GM12878 (cell line): ENCODE measurements around the gene UBE2D1. TPM values are rescaled to one million over a fixed set of nuclear protein-coding genes. Genes with fewer than 3 reads are reported as not detected.

ENCODE experiments used
- ATAC-seq: fragments of 200-7000 bp; cut with Tn5 transposase; 3 replicates; pipeline ENCODE4 v1.9.1; 2020; ENCODE audit warnings: mild to moderate bottlenecking, moderate library complexity
- BruUV-seq: library from RNA; stranded (reverse); fragments of 400-500 nt; replicated peaks from 2 replicates; lab custom pipeline; 2021; lab: Mats Ljungman, UMichigan
- CTCF ChIA-PET: fragments of 300-600 bp; sonication (Branson Sonifier 250); formaldehyde crosslinking; extraction: SDS; loops from one replicate; lab custom pipeline; 2021; ENCODE audit warnings: inconsistent platforms; lab: Yijun Ruan, JAX
- POLR2A ChIA-PET: fragments of 350-600 bp; formaldehyde crosslinking; extraction: SDS; loops from one replicate; lab custom pipeline; 2021; ENCODE audit warnings: inconsistent platforms; lab: Charles Lee
- RAD21 ChIA-PET: fragments of 300-600 bp; sonication (Branson Sonifier 250); formaldehyde crosslinking; loops from one replicate; lab custom pipeline; 2023; ENCODE audit warnings: antibody characterized with exemption; ENCODE audit not compliant: unreplicated experiment; lab: Charles Lee
- SMC1A ChIA-PET: fragments of 300-600 bp; sonication (Branson Sonifier 250); formaldehyde crosslinking; loops from one replicate; lab custom pipeline; 2023; ENCODE audit not compliant: unreplicated experiment, uncharacterized antibody; lab: Charles Lee
- DNase-seq: peaks from one replicate; pipeline ENCODE4 v3.0.0-alpha.2; 2011; ENCODE audit warnings: low read depth, low spot score
- FAIRE-seq: peaks from 3 replicates; lab custom pipeline; 2011; peaks lifted over from hg19 to GRCh38; lab: Jason Lieb, UNC
- H2AFZ ChIP-seq: 2 replicates; pipeline ENCODE4 v1.6.0; 2011; ENCODE audit warnings: low read depth, low read length, control low read depth; ENCODE audit not compliant: control insufficient read depth
- H3K27ac ChIP-seq: 2 replicates; pipeline ENCODE4 v1.5.1; 2011; ENCODE audit warnings: control low read depth; ENCODE audit not compliant: control insufficient read depth, insufficient read depth
- H3K27me3 ChIP-seq, 2 experiments: replicated peaks in 1 of 2; 2 replicates each; pipeline versions ENCODE4 v1.6.0 to v1.6.1; 2011; ENCODE audit warnings: low read length in 1 of 2; ENCODE audit not compliant: control insufficient read depth in 2 of 2, insufficient read depth in 2 of 2
- H3K36me3 ChIP-seq, 2 experiments: 2 replicates each; pipeline ENCODE4 v1.5.1; 2011; ENCODE audit warnings: low read length in 1 of 2; ENCODE audit not compliant: control insufficient read depth in 2 of 2, insufficient read depth in 2 of 2
- H3K4me1 ChIP-seq: 2 replicates; pipeline ENCODE4 v1.6.1; 2011; ENCODE audit warnings: mild to moderate bottlenecking, low read length, moderate library complexity, mixed read lengths; ENCODE audit not compliant: control insufficient read depth, insufficient read depth
- H3K4me2 ChIP-seq: 2 replicates; pipeline ENCODE4 v1.6.0; 2011; ENCODE audit warnings: control low read depth; ENCODE audit not compliant: control insufficient read depth, insufficient read depth
- H3K4me3 ChIP-seq: fragments of 200-600 bp; sonication (generic); 2 replicates; pipeline ENCODE4 v1.5.1; 2016
- H3K79me2 ChIP-seq: 2 replicates; pipeline ENCODE4 v1.6.0; 2011; ENCODE audit warnings: low read length; ENCODE audit not compliant: control insufficient read depth, insufficient read depth
- H3K9ac ChIP-seq: 2 replicates; pipeline ENCODE4 v1.8.0; 2011; ENCODE audit warnings: low read length, control low read depth, mixed read lengths; ENCODE audit not compliant: control insufficient read depth, insufficient read depth
- H3K9me3 ChIP-seq: replicated peaks from 3 replicates; pipeline ENCODE4 v1.5.1; 2011; ENCODE audit warnings: mild to moderate bottlenecking, low read length; ENCODE audit not compliant: control insufficient read depth, insufficient read depth
- H4K20me1 ChIP-seq: 2 replicates; pipeline ENCODE4 v1.6.0; 2011; ENCODE audit not compliant: control insufficient read depth, insufficient read depth
- ASH2L ChIP-seq: fragments of 300-600, 200-600 bp; sonication (generic); IDR thresholded peaks from 2 replicates; pipeline ENCODE4 v1.6.1; 2017; ENCODE audit warnings: low read depth, mild to moderate bottlenecking, borderline replicate concordance
- ETV6 ChIP-seq, 2 experiments: fragments of 450-650 bp in 1 of 2; IDR thresholded peaks in 1 of 2; conservative IDR thresholded peaks in 1 of 2; 2 replicates each; pipeline ENCODE4 v1.6.1; 2014; ENCODE audit warnings: antibody characterized with exemption in 1 of 2, borderline replicate concordance in 1 of 2, low read depth in 1 of 2, mild to moderate bottlenecking in 1 of 2, moderate library complexity in 1 of 2
- FOS ChIP-seq: IDR thresholded peaks from 3 replicates; pipeline ENCODE4 v1.6.1; 2011; ENCODE audit warnings: borderline replicate concordance; ENCODE audit not compliant: insufficient read length; ENCODE audit errors: extremely low read depth
- IKZF2 ChIP-seq, 2 experiments: fragments of 450-650 bp; IDR thresholded peaks; 2 replicates each; pipeline ENCODE4 v1.6.1; 2017; ENCODE audit warnings: mild to moderate bottlenecking in 2 of 2, moderate library complexity in 2 of 2
- PAX5 ChIP-seq: IDR thresholded peaks from 2 replicates; pipeline ENCODE4 v1.6.1; 2011; ENCODE audit warnings: low read depth, low read length, borderline replicate concordance
- SMARCA5 ChIP-seq: fragments of 450-650 bp; IDR thresholded peaks from 2 replicates; pipeline ENCODE4 v1.6.1; 2017; ENCODE audit warnings: mild to moderate bottlenecking
- ZBED1 ChIP-seq: IDR thresholded peaks from 2 replicates; pipeline ENCODE4 v1.6.1; 2016; ENCODE audit warnings: borderline replicate concordance
- ZNF687 ChIP-seq: fragments of 450-650 bp; IDR thresholded peaks from 2 replicates; pipeline ENCODE4 v1.6.1; 2017; ENCODE audit warnings: mild to moderate bottlenecking, moderate library complexity
- in situ Hi-C: fragments of 300-500 bp; cut with MboI; formaldehyde crosslinking; loops from 9 replicates; pipeline ENCODE4 v1.14.3; 2018; ENCODE audit warnings: mixed read lengths
- intact Hi-C: fragments of 100-400 bp; cut with micrococcal nuclease; formaldehyde crosslinking; loops from one replicate; pipeline ENCODE4 v1.14.2; 2022; ENCODE audit not compliant: unreplicated experiment
- polyA plus RNA-seq, 11 experiments: library from polyadenylated mRNA; depleted of rRNA in 4 of 11; unstranded in 6 of 11; stranded (reverse) in 5 of 11; fragments of >200 nt; fragmentation: Nextera tagmentation in 4 of 11; fragmentation: Illumina TruSeq in 1 of 11; extraction: Ambion mirVana in 4 of 11; extraction: Trizol in 1 of 11; gene quantifications; 1 replicate in 1 of 11; 2 replicates in 10 of 11; pipeline versions ENCODE4 v1.2.1 to v1.2.3, GENCODE V29; 2011 to 2016; ENCODE audit warnings: inconsistent platforms in 2 of 11, missing spikeins in 2 of 11, low read depth in 1 of 11
- total RNA-seq, 4 experiments: library from RNA; depleted of rRNA in 3 of 4; stranded (reverse); fragments of >200 nt in 3 of 4; fragmentation: Illumina TruSeq in 1 of 4; extraction: Trizol in 1 of 4; gene quantifications; 2 replicates each; pipeline versions ENCODE4 v1.2.1 to v1.2.3, GENCODE V29; 2013 to 2021

UBE2D1 gene
- total and polyA plus RNA-seq, 10 of the 15 experiments (the other 5 are each of a cell fraction or from before 2014, with no cell fraction given): 6.1 to 32.0 (median 15.5) TPM

GRCh38 chr10:58396057-58396456 lies 61.3 kb downstream of the UBE2D1 start:
- in situ Hi-C loops (no loop called here), intact Hi-C loops (no loop called here)
- Histone ChIP-seq H3K79me2 (peaks cover 5% of the 10 kb centered on the region), H3K27ac (no peak overlapping the region), H4K20me1 (no peaks in the 10 kb centered on the region), H3K4me3 (no peak overlapping the region), H3K9me3 (no peaks in the 10 kb centered on the region), H3K4me1 (no peaks in the 10 kb centered on the region), H3K36me3 (peaks cover 0 to 16% of the 10 kb centered on the region in 2 experiments), H3K4me2 (no peak overlapping the region), H2AFZ (no peak overlapping the region), H3K27me3 (no peaks in the 10 kb centered on the region), H3K9ac (no peak overlapping the region)
- TF ChIP-seq ZBED1: no peak
- no peak for TF ChIP-seq IKZF2 (IDR thresholded peaks at IDR 0.05)
- no peak for TF ChIP-seq PAX5
- TF ChIP-seq SMARCA5: no peak
- TF ChIP-seq ETV6 (conservative IDR thresholded peaks at IDR 0.05 in 1 of 2, IDR thresholded peaks at IDR 0.05 in 1 of 2; ENCODE audit: borderline replicate concordance in 1 of 2, low read depth in 1 of 2): no peak
- TF ChIP-seq FOS: no peak
- TF ChIP-seq ZNF687: no peak
- TF ChIP-seq ASH2L: no peak
- DNase-seq (no peak), FAIRE-seq (no peak), ATAC-seq (no peak)
- RAD21 ChIA-PET: no interaction called here
- CTCF ChIA-PET: interaction anchor here (1.0 to 6.9 kb wide), 3 partner anchors 12 to 105 kb away, joined by 3 to 44 read pairs (median 6); partner anchors contain the start of gene TFAM
- BruUV-seq: no TSS peak
- POLR2A ChIA-PET: no interaction called here
- SMC1A ChIA-PET: interaction anchor here (1.2 kb wide), 1 partner anchor 9 kb away, joined by 3 read pairs; no protein-coding TSS in a partner anchor
